RCC 7860 (cell line): ENCODE results near the gene UGCG.
"Not testable (repeated sequence)": the region's sequence is repeated elsewhere in the genome, so short reads cannot be mapped to it uniquely, and the experiment has no call there.

Source experiments
- DNase-seq: peaks from one replicate; pipeline ENCODE4 v3.0.0-alpha.2; 2015; ENCODE audit warnings: low spot score
- FAIRE-seq: peaks from 2 replicates; lab custom pipeline; 2012; peaks lifted over from hg19 to GRCh38; lab: Jason Lieb, UNC

UGCG gene

GRCh38 chr9:111895996-111896941 is at the start of gene UGCG:
UGCG (plus strand) TSS chr9:111896814; CDS start chr9:111897216, 402 bp downstream.
- peak; percentile 84 for DNase-seq
- peak; percentile 12 for FAIRE-seq

DNA sequence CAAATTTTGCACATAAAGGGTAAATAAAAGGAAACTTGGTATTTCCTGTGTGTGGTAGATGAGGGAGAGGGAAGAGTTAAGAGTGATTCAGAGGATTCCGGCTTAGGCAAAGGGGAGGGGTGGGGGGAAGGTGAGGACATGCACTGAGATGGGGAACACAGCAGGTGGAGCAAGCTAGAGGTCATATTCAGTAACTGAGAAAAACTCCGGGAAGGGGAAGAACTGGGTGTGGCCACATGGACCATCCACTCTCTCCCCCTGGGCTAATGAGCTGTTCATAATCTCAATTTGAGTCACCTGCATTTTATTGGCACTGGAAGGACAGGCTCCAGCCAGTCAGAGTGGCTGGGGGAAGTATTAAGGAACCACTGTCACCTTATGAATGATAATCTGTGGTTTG is 45.1 kb upstream of the UGCG start:
- DNase-seq, result peak; percentile 36
- FAIRE-seq, result peak; percentile 8

DNA sequence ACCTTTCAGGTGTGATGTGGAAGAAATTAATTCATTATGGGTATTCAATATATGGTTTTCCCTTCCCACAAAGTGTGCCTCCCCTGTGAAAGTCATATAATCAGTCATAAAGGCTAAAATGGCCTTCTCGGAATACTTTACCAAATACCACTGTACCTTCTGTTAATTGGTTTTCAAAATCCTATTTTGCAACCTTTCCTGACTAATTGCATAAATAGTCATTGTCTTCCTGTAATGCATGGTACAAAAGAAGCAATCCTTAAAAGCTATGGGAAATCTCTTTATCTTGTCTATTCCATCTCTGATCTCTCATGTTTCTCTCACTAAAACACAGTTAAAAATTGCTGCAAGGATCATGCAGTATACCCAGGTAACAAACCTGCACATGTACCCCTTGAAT is 44.3 kb upstream of the UGCG start:
- FAIRE-seq, result no peak
- no peak for DNase-seq

DNA sequence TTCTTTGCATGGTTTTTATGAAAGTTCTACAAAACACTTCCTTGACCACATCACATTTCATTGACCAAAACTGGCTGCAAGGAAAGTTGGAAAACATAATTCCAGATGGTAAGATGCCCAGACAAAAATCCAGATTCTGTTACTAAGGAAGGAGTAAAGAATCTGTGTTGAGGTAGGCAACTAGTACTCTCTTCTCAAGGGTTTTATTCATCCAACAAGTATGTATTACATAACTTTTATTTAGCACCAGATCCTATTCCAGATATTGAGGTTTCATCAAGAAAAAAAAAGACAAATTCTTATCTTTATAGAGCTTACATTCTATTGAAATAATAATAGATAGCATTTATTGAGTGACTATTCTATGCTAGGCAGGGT is 43.2 kb upstream of the UGCG start:
- DNase-seq, result no peak
- FAIRE-seq, result no peak

DNA sequence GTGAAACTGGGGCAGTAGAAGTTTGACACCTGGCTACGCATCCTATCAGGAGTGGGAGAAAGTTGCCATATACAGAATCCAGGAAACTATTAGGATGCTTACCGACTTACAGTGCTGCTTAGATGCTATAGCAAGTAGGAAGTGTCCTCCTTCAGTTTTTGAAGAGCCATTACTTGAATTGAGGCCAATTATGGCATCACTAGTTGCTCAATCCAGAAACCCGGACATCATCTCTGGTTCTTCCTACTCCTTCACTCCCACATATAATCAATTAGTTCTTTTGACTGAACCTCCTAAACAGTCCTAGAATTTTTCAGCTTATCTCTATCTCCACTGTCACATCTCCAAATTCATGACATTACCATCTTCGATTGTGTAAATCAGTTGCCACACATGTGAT is 41.8 kb upstream of the UGCG start:
- no peak for DNase-seq
- no peak for FAIRE-seq

GRCh38 chr9:111857555-111858211 is 38.9 kb upstream of the UGCG start:
- no peak for FAIRE-seq

DNA sequence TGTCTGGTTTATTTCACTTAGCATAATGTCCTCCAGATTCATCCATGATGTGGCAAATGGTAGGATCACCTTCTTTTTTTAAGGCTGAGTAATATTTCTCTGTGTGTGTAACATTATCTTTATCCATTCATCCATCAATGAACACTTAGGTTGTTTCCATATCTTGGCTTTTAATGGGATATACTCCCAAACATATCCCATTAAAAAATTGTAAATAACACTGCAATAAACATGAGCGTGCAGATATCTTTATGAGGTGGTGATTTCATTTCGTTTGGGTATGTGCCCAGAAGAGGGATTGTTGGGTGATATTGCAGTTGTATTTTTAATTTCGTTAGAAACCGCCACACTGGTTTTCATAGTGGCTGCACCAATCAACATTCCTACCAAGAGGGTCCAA is 36.2 kb upstream of the UGCG start:
- FAIRE-seq, result no peak
- DNase-seq, result no peak

More at GRCh38 chr9:111857555-111858211, 38.9 kb upstream of the UGCG start:
- no peak for DNase-seq

- FAIRE-seq (no peak), DNase-seq (no peak)
Observed at GRCh38 chr9:111863636-111864035, 33.0 kb upstream of the UGCG start.

DNA sequence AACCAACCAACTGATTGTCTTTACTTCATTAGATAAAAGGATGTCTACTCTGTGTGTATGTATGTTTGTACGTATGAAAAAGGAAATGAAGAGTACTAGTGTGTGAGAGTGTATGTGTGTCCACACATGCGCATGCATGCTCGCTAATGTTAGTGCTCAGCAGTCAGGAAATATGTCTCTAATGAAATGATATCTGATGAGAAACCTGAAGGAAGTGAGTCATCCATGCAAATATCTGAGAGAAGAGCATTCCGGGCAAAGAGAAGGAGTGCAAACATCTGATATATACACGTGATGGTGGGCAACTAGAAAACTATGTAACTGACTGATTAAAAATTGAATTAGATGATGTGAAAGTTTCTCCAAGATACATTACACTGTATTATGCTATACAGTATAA is 29.6 kb upstream of the UGCG start:
- no peak for FAIRE-seq
- peak; percentile 37 for DNase-seq

GRCh38 chr9:111868475-111868874 is 28.1 kb upstream of the UGCG start:
- FAIRE-seq (no peak), DNase-seq (no peak)

DNA sequence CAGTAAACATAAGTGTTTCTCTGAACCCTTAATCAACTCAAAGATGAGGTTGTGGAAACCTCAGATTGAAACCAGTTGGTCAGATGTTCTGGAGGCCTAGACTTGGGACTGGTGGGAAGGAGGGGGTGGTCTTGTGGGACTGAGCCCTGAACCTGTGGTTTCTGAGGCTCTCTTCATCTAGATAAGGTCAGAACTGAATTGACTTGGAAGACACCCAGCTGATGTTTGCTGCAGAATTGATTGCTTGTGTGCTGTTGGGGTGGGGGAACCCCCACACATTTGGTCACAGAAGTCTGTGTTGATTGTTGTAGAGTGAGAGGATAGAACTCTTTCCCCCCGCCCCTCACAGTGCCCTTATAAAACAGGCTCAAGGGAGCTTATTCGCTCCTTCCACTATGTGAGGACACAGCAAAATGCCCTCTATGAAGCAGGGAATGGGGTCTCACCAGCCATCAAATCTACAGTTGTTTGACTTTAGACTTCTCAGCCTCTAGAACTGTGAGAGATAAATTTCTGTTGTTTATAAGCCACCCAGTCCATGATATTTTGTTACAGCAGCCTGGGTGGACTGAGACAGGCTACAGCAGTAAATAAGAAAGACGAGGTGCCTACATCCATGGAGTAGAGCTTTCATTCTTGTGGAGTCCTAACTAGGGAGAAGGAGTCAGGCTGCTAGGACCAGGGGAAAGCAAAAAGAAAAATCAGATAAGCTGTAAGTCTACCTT is 25.7 kb upstream of the UGCG start:
- no peak for FAIRE-seq
- DNase-seq, result no peak

GRCh38 chr9:111871499-111871855 is 25.1 kb upstream of the UGCG start:
- no peak for DNase-seq

DNA sequence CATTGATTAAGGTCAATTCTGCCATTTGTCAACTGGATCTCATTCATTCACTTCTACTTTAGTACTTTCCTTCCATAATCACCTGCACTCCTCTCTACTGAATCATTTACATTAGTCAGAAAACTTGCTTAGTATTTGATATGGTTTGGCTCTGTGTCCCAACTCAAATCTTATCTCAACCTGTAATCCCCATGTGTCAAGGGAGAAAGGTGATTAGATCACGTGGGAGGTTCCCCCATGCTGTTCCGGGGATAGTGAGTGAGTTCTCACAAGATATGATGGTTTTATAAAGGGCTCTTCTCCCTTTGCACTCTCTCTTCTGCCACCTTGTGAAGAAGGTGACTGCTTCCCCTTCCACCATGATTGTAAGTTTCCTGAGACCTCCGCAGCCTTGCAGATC is 23.7 kb upstream of the UGCG start:
- no peak for FAIRE-seq
- no peak for DNase-seq

More at GRCh38 chr9:111871499-111871855, 25.1 kb upstream of the UGCG start:
- FAIRE-seq, result no peak

DNA sequence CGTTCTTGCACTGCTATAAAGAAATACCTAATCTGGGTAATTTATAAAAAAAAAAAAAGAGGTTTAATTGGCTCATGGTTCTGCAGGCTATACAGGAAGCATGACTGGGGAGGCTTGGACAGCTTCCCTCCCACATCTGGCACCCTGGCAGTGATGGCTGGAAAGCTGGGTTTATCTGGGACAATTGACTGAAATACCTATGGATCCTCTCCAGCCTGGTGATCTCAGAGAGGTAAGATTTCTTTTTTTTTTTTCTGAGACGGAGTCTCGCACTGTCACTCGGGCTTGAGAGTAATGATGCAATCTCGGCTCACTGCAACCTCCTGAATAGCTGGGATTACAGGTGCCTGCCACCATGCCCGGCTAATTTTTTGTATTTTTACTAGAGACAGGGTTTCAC is 22.7 kb upstream of the UGCG start:
- DNase-seq (no peak), FAIRE-seq (no peak)

DNA sequence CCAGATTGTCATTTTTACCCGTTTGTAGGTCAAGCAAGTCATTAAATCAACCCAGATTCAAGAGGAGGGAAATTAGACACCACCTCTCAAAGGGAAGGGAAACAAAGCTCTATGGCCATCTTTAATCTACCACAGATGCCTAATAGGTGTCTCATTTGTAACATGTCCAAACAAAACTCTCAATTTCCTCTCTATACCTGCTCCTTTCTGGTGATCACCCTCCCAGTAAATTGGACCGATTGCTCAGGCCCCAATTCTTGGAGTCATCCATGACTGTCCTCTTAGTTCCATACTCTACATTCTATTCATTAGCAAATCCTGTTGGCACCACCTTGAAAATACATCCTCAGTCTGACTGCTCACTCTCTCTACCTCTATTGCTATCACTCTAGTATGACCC is 22.1 kb upstream of the UGCG start:
- FAIRE-seq, result no peak

GRCh38 chr9:111875291-111875690 is 21.3 kb upstream of the UGCG start:
- not testable (repeated sequence) for DNase-seq, FAIRE-seq

More for the DNA sequence above, 22.1 kb upstream of the UGCG start:
- no peak for DNase-seq

DNA sequence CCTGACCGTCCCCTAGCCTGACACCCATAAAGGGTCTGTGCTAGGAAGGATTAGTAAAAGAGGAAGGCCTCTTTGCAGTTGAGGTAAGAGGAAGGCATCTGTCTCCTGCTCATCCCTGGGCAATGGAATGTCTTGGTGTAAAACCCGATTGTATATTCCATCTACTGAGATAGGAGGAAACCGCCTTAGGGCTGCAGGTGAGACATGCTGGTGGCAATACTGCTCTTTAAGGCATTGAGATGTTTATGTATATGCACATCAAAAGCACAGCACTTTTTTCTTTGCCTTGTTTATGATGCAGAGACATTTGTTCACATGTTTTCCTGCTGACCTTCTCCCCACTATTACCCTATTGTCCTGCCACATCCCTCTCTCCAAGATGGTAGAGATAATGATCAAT is 20.9 kb upstream of the UGCG start:
- not testable (repeated sequence) for FAIRE-seq

GRCh38 chr9:111876179-111876578 is 20.4 kb upstream of the UGCG start:
- FAIRE-seq (no peak), DNase-seq (no peak)

More for the DNA sequence above, 20.9 kb upstream of the UGCG start:
- DNase-seq, result not testable (repeated sequence)

- no peak for FAIRE-seq
- DNase-seq, result no peak
Observed at GRCh38 chr9:111877420-111877819, 19.2 kb upstream of the UGCG start.

DNA sequence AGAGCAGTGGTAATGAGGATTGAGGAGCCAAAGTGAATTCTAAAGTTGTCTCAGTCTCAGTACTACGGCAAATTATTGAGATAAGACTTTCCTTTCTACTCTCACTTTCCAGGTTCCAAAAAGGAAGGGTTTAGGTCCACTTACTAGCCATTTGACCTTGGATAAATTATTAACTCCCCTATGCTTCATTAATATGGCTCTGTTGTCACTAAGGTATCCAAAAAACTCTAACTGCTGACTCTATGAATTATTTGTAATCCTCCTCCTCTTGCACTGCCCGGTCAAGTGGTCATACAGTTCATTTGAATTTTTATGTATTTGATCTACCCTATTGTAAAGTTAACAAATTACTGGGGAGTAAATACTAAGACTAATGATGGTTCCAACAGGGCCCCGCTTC is 17.7 kb upstream of the UGCG start:
- FAIRE-seq, result no peak
- no peak for DNase-seq

DNA sequence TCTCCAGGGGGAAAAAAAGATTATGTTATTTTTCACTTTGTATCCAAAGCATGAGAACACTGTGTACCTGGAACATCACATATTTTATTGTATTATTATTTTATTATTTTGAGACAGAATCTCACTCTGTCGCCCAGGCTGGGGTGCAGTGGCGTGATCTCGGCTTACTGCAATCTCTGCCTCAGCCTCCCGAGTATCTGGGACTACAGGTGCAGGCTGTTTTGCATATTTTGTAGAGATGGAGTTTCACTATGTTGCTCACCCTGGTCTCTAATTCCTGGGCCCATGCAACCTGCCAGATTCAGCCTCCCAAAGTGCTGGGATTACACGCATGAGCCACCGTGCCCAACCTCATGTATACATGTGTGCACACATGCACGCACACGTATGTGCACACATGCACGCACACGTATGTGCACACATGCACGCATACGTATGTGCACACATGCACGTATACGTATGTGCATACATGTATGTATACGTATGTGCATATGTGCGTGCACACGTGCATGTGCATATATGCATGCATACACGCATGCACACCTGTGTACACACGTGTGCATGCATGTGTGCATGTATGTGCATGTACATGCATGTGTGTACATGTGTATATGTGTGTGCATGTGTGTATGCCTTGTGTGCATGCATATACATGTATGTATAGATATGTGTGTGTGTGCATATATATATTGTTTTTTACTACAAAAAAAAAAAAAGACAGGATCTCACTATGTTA is 9.5 kb upstream of the UGCG start:
- DNase-seq (no peak), FAIRE-seq (no peak)
